Mucosa of gallbladder (tissue), 1 donor: ENCODE data around the gene MAFG. TPM values are rescaled to one million over a fixed set of nuclear protein-coding genes. Genes with fewer than 3 reads are reported as not detected.

Experiments used
- DNase-seq: peaks from one replicate; pipeline ENCODE4 v3.0.0-alpha.2; 2020; ENCODE audit warnings: low spot score
- total RNA-seq: library from RNA; stranded (reverse); gene quantifications from one replicate; pipeline ENCODE4 v1.2.1, GENCODE V29; 2021
- donor health status: DM: no; HTN: no; CAD: no.

The MAFG gene
- total RNA-seq, 1 donor from 2014 or later: 31.6 TPM

GRCh38 chr17:81868674-81869220, 58.8 kb downstream of the MAFG start:
- no peak for DNase-seq

Other genes with a start within 250 kb of the MAFG start
- gene ARL16, start 243.9 kb downstream of the MAFG start, total RNA-seq: 37.6 TPM
- 137 TPM for gene HGS, start 243.7 kb downstream of the MAFG start, total RNA-seq
- gene MRPL12, start 224.4 kb downstream of the MAFG start, total RNA-seq: 48.6 TPM
- gene SLC25A10, start 215.5 kb downstream of the MAFG start, total RNA-seq: 34.1 TPM
- gene GCGR, start 123.6 kb downstream of the MAFG start, total RNA-seq: 0.20 TPM
- gene MCRIP1, start 94.4 kb downstream of the MAFG start, total RNA-seq: 85.3 TPM
- not detected for gene PPP1R27, start 92.7 kb downstream of the MAFG start, total RNA-seq
- gene P4HB, start 67.2 kb downstream of the MAFG start, total RNA-seq: 611 TPM
- gene ARHGDIA, start 56.4 kb downstream of the MAFG start, total RNA-seq: 340 TPM
- gene ALYREF, start 36.1 kb downstream of the MAFG start, total RNA-seq: 48.1 TPM
- 124 TPM for gene ANAPC11, start 36.0 kb downstream of the MAFG start, total RNA-seq
- 0.55 TPM for gene NPB, start 25.5 kb downstream of the MAFG start, total RNA-seq
- gene PCYT2, start 16.3 kb downstream of the MAFG start, total RNA-seq: 66.0 TPM
- gene SIRT7, start 9.6 kb downstream of the MAFG start, total RNA-seq: 58.1 TPM
- gene PYCR1, start 9.6 kb upstream of the MAFG start, total RNA-seq: 12.6 TPM
- gene MYADML2, start 19.5 kb upstream of the MAFG start, total RNA-seq: not detected
- gene NOTUM, start 33.5 kb upstream of the MAFG start, total RNA-seq: 1.3 TPM
- gene ASPSCR1, start 49.9 kb upstream of the MAFG start, total RNA-seq: 45.4 TPM
- gene CENPX, start 95.1 kb upstream of the MAFG start, total RNA-seq: 43.4 TPM
- 26.4 TPM for gene LRRC45, start 95.6 kb upstream of the MAFG start, total RNA-seq
- gene RAC3, start 103.9 kb upstream of the MAFG start, total RNA-seq: 8.9 TPM
- 102 TPM for gene DCXR, start 110.0 kb upstream of the MAFG start, total RNA-seq
- gene RFNG, start 124.1 kb upstream of the MAFG start, total RNA-seq: 51.6 TPM
- gene GPS1, start 124.2 kb upstream of the MAFG start, total RNA-seq: 107 TPM
- 92.4 TPM for gene DUS1L, start 138.1 kb upstream of the MAFG start, total RNA-seq
- gene FASN, start 170.5 kb upstream of the MAFG start, total RNA-seq: 181 TPM